GM23338 (cell line): ENCODE data around the gene CYP26B1. TPM values are rescaled to one million over a fixed set of nuclear protein-coding genes. Genes with fewer than 3 reads are reported as not detected.

Source experiments
- ATAC-seq: fragments of 200-7000 bp; cut with Tn5 transposase; 3 replicates; pipeline ENCODE4 v1.9.1; 2020
- DNase-seq: peaks from one replicate; pipeline ENCODE4 v3.0.0-alpha.2; 2015; ENCODE audit warnings: low spot score
- H2AFZ ChIP-seq: fragments of 200-600 bp; sonication (generic); 2 replicates; pipeline ENCODE4 v1.8.0; 2016; ENCODE audit warnings: antibody characterized with exemption, mild to moderate bottlenecking, moderate library complexity
- H3F3A ChIP-seq: fragments of 200-600 bp; sonication (generic); replicated peaks from 2 replicates; pipeline ENCODE4 v1.8.0; 2017; ENCODE audit warnings: antibody characterized with exemption, mixed run types, low read depth
- H3K27ac ChIP-seq: fragments of 200-600 bp; sonication (generic); 2 replicates; pipeline ENCODE4 v1.6.1; 2016; ENCODE audit warnings: low read depth
- H3K27me3 ChIP-seq: fragments of 200-600 bp; sonication (generic); 2 replicates; pipeline ENCODE4 v1.8.0; 2016; ENCODE audit warnings: mild to moderate bottlenecking, mixed run types, moderate library complexity; ENCODE audit not compliant: insufficient read depth
- H3K36me3 ChIP-seq: fragments of 200-600 bp; sonication (generic); 2 replicates; pipeline ENCODE4 v1.8.0; 2016; ENCODE audit warnings: mild to moderate bottlenecking; ENCODE audit not compliant: insufficient read depth
- H3K4me1 ChIP-seq: fragments of 200-600 bp; sonication (generic); 2 replicates; pipeline ENCODE4 v1.8.0; 2016; ENCODE audit warnings: mild to moderate bottlenecking, moderate library complexity; ENCODE audit not compliant: insufficient read depth
- H3K4me2 ChIP-seq: fragments of 200-600 bp; sonication (generic); 2 replicates; pipeline ENCODE4 v1.7.1; 2017; ENCODE audit warnings: mixed run types
- H3K4me3 ChIP-seq: fragments of 200-600 bp; sonication (generic); 2 replicates; pipeline ENCODE4 v1.6.1; 2016; ENCODE audit warnings: mixed run types
- H3K79me2 ChIP-seq: fragments of 200-600 bp; sonication (generic); replicated peaks from 2 replicates; pipeline ENCODE4 v1.8.0; 2017; ENCODE audit warnings: mild to moderate bottlenecking; ENCODE audit not compliant: insufficient read depth
- H3K9me2 ChIP-seq: fragments of 200-600 bp; sonication (generic); 2 replicates; pipeline ENCODE4 v1.8.0; 2017; ENCODE audit not compliant: insufficient read depth
- H4K20me1 ChIP-seq: fragments of 200-600 bp; sonication (generic); replicated peaks from 2 replicates; pipeline ENCODE4 v1.8.0; 2017; ENCODE audit warnings: mild to moderate bottlenecking; ENCODE audit not compliant: insufficient read depth
- H3K27ac Mint-ChIP-seq: 2 replicates; pipeline ENCODE4 v1.8.0; 2020; ENCODE audit warnings: inconsistent platforms, mild to moderate bottlenecking, moderate library complexity, mixed read lengths
- H3K27me3 Mint-ChIP-seq: 3 replicates; pipeline ENCODE4 v1.8.0; 2022; ENCODE audit warnings: low read depth, mild to moderate bottlenecking, moderate library complexity, mixed read lengths, inconsistent platforms; ENCODE audit not compliant: insufficient read depth, poor library complexity
- H3K36me3 Mint-ChIP-seq: 3 replicates; pipeline ENCODE4 v1.8.0; 2021; ENCODE audit warnings: low read depth, mild to moderate bottlenecking, inconsistent platforms, moderate library complexity, mixed read lengths
- H3K4me1 Mint-ChIP-seq: 3 replicates; pipeline ENCODE4 v1.8.0; 2020; ENCODE audit warnings: mild to moderate bottlenecking, inconsistent platforms, mixed read lengths
- H3K4me3 Mint-ChIP-seq: 3 replicates; pipeline ENCODE4 v1.8.0; 2021; ENCODE audit warnings: moderate library complexity, mild to moderate bottlenecking, inconsistent platforms, mixed read lengths
- H3K9me3 Mint-ChIP-seq: 3 replicates; pipeline ENCODE4 v1.8.0; 2020; ENCODE audit warnings: moderate library complexity, mild to moderate bottlenecking, inconsistent platforms, mixed read lengths
- CREB1 ChIP-seq: fragments of 250-450 bp; sonication (Bioruptor Pico); IDR thresholded peaks from 2 replicates; pipeline ENCODE4 v1.5.0; 2020; ENCODE audit warnings: low read depth, mild to moderate bottlenecking, moderate library complexity
- EZH2 ChIP-seq: fragments of 200-600 bp; sonication (generic); IDR thresholded peaks from one replicate; pipeline ENCODE4 v1.8.0; 2017; ENCODE audit warnings: antibody characterized with exemption, mild to moderate bottlenecking, low read depth; ENCODE audit not compliant: unreplicated experiment
- EZH2phosphoT487 ChIP-seq: fragments of 200-600 bp; sonication (generic); IDR thresholded peaks from one replicate; pipeline ENCODE4 v1.8.1; 2018; ENCODE audit warnings: antibody characterized with exemption; ENCODE audit not compliant: unreplicated experiment
- JUNB ChIP-seq: IDR thresholded peaks from one replicate; pipeline ENCODE4 v1.6.1; 2016; ENCODE audit warnings: antibody characterized with exemption; ENCODE audit not compliant: unreplicated experiment
- NANOG ChIP-seq: IDR thresholded peaks from 2 replicates; pipeline ENCODE4 v1.6.1; 2016; ENCODE audit warnings: antibody characterized with exemption, borderline replicate concordance
- POLR2AphosphoS5 ChIP-seq: IDR thresholded peaks from 2 replicates; pipeline ENCODE4 v1.6.1; 2016; ENCODE audit warnings: antibody characterized with exemption, low read depth
- STAT1 ChIP-seq: IDR thresholded peaks from one replicate; pipeline ENCODE4 v1.6.1; 2016; ENCODE audit warnings: antibody characterized with exemption; ENCODE audit not compliant: unreplicated experiment
- ZNF114 ChIP-seq: fragments of 250-450 bp; sonication (Bioruptor Pico); IDR thresholded peaks from 2 replicates; pipeline ENCODE4 v1.5.0; 2020; ENCODE audit warnings: mild to moderate bottlenecking, moderate library complexity
- ZNF331 ChIP-seq: fragments of 250-450 bp; sonication (Bioruptor Pico); IDR thresholded peaks from 2 replicates; pipeline ENCODE4 v1.5.0; 2020; ENCODE audit warnings: low read depth, mild to moderate bottlenecking, moderate library complexity
- polyA plus RNA-seq: library from polyadenylated mRNA; unstranded; fragments of >200 nt; fragmentation: Nextera tagmentation; extraction: Ambion mirVana; gene quantifications from 2 replicates; pipeline ENCODE4 v1.2.1, GENCODE V29; 2016
- total RNA-seq: library from RNA; depleted of rRNA; stranded (reverse); fragments of >200 nt; shearing (Covaris generic); gene quantifications from 2 replicates; pipeline ENCODE4 v1.2.3, GENCODE V29; 2014
- TF ChIP-seq, protein P1 (sequence below): IDR thresholded peaks from one replicate; pipeline ENCODE4 v1.6.1; 2018; ENCODE audit warnings: antibody characterized with exemption; ENCODE audit not compliant: unreplicated experiment
- TF ChIP-seq, protein P2 (sequence below): IDR thresholded peaks from 2 replicates; pipeline ENCODE4 v1.6.1; 2016; ENCODE audit warnings: antibody characterized with exemption
- TF ChIP-seq, protein P3 (sequence below), 2 experiments: fragments of 200-600 bp in 1 of 2; sonication (generic) in 1 of 2; conservative IDR thresholded peaks; 2 replicates each; pipeline versions ENCODE4 v1.5.1 to v1.6.1; 2016 to 2017; ENCODE audit warnings: antibody characterized with exemption in 2 of 2, low read depth in 2 of 2, mild to moderate bottlenecking in 2 of 2, moderate library complexity in 1 of 2
- TF ChIP-seq, protein P4 (sequence below): fragments of 250-450 bp; sonication (Bioruptor Pico); IDR thresholded peaks from 2 replicates; pipeline ENCODE4 v1.5.0; 2020; ENCODE audit warnings: mild to moderate bottlenecking, moderate library complexity

Gene CYP26B1
- total and polyA plus RNA-seq, 2 experiments from 2014 or later = 0.05 to 0.31 TPM

DNA sequence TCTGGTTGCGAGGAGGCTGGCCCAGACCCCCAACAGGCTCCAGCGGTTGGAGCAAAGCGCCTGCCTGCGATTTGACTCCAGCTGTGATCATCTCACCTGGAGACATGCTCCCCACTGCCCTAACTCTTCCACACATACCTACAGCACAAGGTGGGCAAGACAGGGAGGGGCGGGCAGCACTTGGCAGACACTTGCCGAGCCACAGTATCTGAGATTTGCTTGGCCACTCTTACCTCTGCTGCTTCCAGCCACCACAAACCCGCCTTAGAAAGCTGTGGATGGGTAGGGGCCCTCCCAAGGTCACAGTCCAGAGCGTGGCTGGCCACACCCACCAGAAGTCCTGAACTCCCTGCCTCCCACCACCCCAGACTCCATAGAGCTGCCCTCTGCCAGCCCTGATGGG is 8.2 kb downstream of the CYP26B1 start:
- H3K27me3 ChIP-seq = peaks cover 60% of the 10 kb centered on the region
- ATAC-seq = no peak
- H3K9me3 Mint-ChIP-seq = no peaks in the 10 kb centered on the region
- no peak overlapping the region for H3K4me3 Mint-ChIP-seq
- H3K79me2 ChIP-seq = no peaks in the 10 kb centered on the region
- H3K4me3 ChIP-seq = no peak overlapping the region
- no peaks in the 10 kb centered on the region for H3F3A ChIP-seq
- TF ChIP-seq, protein P1, sequence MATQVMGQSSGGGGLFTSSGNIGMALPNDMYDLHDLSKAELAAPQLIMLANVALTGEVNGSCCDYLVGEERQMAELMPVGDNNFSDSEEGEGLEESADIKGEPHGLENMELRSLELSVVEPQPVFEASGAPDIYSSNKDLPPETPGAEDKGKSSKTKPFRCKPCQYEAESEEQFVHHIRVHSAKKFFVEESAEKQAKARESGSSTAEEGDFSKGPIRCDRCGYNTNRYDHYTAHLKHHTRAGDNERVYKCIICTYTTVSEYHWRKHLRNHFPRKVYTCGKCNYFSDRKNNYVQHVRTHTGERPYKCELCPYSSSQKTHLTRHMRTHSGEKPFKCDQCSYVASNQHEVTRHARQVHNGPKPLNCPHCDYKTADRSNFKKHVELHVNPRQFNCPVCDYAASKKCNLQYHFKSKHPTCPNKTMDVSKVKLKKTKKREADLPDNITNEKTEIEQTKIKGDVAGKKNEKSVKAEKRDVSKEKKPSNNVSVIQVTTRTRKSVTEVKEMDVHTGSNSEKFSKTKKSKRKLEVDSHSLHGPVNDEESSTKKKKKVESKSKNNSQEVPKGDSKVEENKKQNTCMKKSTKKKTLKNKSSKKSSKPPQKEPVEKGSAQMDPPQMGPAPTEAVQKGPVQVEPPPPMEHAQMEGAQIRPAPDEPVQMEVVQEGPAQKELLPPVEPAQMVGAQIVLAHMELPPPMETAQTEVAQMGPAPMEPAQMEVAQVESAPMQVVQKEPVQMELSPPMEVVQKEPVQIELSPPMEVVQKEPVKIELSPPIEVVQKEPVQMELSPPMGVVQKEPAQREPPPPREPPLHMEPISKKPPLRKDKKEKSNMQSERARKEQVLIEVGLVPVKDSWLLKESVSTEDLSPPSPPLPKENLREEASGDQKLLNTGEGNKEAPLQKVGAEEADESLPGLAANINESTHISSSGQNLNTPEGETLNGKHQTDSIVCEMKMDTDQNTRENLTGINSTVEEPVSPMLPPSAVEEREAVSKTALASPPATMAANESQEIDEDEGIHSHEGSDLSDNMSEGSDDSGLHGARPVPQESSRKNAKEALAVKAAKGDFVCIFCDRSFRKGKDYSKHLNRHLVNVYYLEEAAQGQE = no peak
- TF ChIP-seq, protein P2, sequence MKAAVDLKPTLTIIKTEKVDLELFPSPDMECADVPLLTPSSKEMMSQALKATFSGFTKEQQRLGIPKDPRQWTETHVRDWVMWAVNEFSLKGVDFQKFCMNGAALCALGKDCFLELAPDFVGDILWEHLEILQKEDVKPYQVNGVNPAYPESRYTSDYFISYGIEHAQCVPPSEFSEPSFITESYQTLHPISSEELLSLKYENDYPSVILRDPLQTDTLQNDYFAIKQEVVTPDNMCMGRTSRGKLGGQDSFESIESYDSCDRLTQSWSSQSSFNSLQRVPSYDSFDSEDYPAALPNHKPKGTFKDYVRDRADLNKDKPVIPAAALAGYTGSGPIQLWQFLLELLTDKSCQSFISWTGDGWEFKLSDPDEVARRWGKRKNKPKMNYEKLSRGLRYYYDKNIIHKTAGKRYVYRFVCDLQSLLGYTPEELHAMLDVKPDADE = no peak
- TF ChIP-seq EZH2phosphoT487 (no peak), JUNB (no peak), ZNF114 (CRISPR knock-in tag) (no peak), STAT1 (no peak), ZNF331 (CRISPR knock-in tag) (no peak), POLR2AphosphoS5 (no peak), NANOG (no peak), EZH2 (no peak), CREB1 (CRISPR knock-in tag) (no peak)
- TF ChIP-seq, protein P3, sequence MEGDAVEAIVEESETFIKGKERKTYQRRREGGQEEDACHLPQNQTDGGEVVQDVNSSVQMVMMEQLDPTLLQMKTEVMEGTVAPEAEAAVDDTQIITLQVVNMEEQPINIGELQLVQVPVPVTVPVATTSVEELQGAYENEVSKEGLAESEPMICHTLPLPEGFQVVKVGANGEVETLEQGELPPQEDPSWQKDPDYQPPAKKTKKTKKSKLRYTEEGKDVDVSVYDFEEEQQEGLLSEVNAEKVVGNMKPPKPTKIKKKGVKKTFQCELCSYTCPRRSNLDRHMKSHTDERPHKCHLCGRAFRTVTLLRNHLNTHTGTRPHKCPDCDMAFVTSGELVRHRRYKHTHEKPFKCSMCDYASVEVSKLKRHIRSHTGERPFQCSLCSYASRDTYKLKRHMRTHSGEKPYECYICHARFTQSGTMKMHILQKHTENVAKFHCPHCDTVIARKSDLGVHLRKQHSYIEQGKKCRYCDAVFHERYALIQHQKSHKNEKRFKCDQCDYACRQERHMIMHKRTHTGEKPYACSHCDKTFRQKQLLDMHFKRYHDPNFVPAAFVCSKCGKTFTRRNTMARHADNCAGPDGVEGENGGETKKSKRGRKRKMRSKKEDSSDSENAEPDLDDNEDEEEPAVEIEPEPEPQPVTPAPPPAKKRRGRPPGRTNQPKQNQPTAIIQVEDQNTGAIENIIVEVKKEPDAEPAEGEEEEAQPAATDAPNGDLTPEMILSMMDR (conservative IDR thresholded peaks at IDR 0.05; ENCODE audit: low read depth in 2 of 2) = no peak
- TF ChIP-seq, protein P4, sequence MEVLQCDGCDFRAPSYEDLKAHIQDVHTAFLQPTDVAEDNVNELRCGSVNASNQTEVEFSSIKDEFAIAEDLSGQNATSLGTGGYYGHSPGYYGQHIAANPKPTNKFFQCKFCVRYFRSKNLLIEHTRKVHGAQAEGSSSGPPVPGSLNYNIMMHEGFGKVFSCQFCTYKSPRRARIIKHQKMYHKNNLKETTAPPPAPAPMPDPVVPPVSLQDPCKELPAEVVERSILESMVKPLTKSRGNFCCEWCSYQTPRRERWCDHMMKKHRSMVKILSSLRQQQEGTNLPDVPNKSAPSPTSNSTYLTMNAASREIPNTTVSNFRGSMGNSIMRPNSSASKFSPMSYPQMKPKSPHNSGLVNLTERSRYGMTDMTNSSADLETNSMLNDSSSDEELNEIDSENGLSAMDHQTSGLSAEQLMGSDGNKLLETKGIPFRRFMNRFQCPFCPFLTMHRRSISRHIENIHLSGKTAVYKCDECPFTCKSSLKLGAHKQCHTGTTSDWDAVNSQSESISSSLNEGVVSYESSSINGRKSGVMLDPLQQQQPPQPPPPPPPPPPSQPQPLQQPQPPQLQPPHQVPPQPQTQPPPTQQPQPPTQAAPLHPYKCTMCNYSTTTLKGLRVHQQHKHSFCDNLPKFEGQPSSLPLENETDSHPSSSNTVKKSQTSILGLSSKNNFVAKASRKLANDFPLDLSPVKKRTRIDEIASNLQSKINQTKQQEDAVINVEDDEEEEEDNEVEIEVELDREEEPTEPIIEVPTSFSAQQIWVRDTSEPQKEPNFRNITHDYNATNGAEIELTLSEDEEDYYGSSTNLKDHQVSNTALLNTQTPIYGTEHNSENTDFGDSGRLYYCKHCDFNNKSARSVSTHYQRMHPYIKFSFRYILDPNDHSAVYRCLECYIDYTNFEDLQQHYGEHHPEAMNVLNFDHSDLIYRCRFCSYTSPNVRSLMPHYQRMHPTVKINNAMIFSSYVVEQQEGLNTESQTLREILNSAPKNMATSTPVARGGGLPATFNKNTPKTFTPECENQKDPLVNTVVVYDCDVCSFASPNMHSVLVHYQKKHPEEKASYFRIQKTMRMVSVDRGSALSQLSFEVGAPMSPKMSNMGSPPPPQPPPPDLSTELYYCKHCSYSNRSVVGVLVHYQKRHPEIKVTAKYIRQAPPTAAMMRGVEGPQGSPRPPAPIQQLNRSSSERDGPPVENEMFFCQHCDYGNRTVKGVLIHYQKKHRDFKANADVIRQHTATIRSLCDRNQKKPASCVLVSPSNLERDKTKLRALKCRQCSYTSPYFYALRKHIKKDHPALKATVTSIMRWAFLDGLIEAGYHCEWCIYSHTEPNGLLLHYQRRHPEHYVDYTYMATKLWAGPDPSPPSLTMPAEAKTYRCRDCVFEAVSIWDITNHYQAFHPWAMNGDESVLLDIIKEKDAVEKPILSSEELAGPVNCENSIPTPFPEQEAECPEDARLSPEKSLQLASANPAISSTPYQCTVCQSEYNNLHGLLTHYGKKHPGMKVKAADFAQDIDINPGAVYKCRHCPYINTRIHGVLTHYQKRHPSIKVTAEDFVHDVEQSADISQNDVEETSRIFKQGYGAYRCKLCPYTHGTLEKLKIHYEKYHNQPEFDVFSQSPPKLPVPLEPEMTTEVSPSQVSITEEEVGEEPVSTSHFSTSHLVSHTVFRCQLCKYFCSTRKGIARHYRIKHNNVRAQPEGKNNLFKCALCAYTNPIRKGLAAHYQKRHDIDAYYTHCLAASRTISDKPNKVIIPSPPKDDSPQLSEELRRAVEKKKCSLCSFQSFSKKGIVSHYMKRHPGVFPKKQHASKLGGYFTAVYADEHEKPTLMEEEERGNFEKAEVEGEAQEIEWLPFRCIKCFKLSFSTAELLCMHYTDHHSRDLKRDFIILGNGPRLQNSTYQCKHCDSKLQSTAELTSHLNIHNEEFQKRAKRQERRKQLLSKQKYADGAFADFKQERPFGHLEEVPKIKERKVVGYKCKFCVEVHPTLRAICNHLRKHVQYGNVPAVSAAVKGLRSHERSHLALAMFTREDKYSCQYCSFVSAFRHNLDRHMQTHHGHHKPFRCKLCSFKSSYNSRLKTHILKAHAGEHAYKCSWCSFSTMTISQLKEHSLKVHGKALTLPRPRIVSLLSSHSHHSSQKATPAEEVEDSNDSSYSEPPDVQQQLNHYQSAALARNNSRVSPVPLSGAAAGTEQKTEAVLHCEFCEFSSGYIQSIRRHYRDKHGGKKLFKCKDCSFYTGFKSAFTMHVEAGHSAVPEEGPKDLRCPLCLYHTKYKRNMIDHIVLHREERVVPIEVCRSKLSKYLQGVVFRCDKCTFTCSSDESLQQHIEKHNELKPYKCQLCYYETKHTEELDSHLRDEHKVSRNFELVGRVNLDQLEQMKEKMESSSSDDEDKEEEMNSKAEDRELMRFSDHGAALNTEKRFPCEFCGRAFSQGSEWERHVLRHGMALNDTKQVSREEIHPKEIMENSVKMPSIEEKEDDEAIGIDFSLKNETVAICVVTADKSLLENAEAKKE (CRISPR knock-in tag) = no peak
- no peak for DNase-seq
- H3K4me1 ChIP-seq = peaks cover 17% of the 10 kb centered on the region
- H3K27ac ChIP-seq = no peak overlapping the region
- no peaks in the 10 kb centered on the region for H3K36me3 ChIP-seq
- no peak overlapping the region for H2AFZ ChIP-seq
- H3K9me2 ChIP-seq = no peaks in the 10 kb centered on the region
- H3K4me1 Mint-ChIP-seq = peaks cover 21% of the 10 kb centered on the region
- H4K20me1 ChIP-seq = no peaks in the 10 kb centered on the region; the same call in 1 of the 2 replicates
- H3K4me2 ChIP-seq = no peak overlapping the region
- H3K36me3 Mint-ChIP-seq = no peaks in the 10 kb centered on the region
- H3K27me3 Mint-ChIP-seq = peaks cover 53% of the 10 kb centered on the region
- no peak overlapping the region for H3K27ac Mint-ChIP-seq
